Loucy (cell line): Measurements from ENCODE around the gene NDUFAF4.

Experiments used
- CTCF ChIP-seq: fragments of 200-600 bp; sonication (generic); conservative IDR thresholded peaks from 2 replicates; pipeline ENCODE4 v1.5.1; 2014; ENCODE audit warnings: mild to moderate bottlenecking, antibody characterized with exemption, low read length
- EZH2phosphoT487 ChIP-seq: fragments of 200-600 bp; IDR thresholded peaks from 2 replicates; pipeline ENCODE4 v1.6.1; 2018; ENCODE audit warnings: antibody characterized with exemption, mild to moderate bottlenecking, moderate library complexity, borderline replicate concordance

GRCh38 chr6:96931198-96931597 lies 33.5 kb upstream of the NDUFAF4 start:
- TF ChIP-seq CTCF (no peak), EZH2phosphoT487 (no peak)
